Measurements from ENCODE around the gene TMEM167A.

The TMEM167A gene, protein sequence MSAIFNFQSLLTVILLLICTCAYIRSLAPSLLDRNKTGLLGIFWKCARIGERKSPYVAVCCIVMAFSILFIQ

DNA sequence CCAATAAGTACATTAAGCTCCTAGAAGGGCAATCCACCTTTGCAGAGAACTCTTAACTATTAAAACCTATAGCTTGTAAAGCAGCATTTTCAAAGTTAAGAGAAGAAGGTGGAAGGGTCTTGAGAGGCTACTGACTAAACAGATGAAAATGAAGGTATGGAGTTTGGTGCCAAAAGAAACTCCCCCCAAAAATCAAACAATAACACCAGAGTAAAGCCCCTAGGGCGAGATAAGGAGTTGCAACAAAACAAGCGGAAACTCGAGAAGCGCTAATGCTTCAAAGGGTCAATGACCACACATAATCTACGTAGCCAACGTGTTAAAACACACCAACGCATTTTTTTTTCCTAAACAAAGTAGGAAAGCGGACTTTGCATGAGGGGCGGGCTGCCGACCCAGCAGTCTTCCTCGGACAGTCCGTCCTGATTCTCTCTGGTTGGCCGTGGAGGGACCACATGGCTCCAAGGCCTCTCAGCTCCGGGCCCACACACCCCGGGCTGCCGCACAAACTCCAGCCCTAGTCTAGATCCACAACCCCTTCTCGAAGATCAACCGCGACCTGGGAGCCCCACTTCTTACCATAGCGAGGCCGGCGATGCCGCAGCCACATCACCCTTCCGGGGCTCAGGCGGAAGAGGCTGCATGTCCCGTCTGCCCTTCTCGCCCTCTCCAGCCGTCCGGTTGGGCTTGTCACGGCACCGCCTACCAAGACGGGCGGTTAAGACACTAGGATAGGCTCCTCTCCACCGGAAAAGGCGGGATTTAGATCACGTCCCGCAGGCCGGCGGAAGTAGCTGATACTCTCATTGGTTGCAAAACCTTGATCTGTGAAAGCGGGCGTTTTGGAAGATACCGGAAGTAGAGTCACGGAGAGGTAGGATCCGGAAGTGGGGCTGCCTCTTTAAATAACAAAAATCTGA is at the start of gene TMEM167A, which contains the start of gene XRCC4:
TSS of gene TMEM167A (minus strand) at position 653 of the 920 bp plus-strand sequence. CDS start at position 582, 71 bp downstream.
TSS of gene XRCC4 (plus strand) at position 806 of the 920 bp plus-strand sequence. CDS start 27,373 bp downstream, outside the sequence.
- peak; percentile 78 to 94 (median 92) for DNase-seq

DNA sequence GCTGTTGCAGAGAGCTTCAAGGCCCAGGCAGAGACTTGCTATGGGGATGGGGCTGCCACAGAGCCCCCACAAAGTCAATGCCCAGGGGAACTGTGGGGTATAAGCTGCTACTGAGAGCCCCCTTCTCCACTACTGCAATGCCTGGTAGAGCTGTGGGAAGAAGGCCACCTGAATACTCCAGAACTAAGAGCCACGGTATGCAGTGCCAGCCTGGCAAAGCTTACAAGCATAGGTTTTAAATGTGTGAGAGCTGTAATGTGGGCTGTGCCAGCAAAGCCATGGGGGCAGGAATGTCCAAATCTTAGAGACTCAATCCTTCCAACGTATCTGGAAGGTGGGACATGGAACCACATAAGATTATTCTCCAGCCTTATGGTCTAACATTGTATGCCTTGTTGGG is 49.3 kb upstream of the TMEM167A start:
- no peak for DNase-seq

DNA sequence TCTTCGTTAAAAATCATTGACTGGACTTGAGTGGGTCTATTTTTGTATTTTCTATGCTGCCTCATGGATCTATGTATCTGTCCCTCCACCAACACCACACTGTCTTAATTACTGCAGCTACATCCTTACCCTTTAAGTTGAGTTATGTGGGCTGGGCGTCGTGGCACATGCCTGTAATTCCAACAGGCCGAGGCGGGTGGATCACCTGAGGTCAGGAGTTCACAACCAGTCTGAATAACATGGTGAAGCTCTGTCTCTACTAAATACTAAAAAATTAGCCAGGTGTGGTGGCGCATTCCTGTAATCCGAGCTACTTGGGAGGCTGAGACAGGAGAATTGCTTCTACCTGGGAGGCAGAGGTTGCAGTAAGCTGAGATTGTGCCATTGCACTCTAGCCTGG is 48.4 kb upstream of the TMEM167A start:
- DNase-seq, result no peak

DNA sequence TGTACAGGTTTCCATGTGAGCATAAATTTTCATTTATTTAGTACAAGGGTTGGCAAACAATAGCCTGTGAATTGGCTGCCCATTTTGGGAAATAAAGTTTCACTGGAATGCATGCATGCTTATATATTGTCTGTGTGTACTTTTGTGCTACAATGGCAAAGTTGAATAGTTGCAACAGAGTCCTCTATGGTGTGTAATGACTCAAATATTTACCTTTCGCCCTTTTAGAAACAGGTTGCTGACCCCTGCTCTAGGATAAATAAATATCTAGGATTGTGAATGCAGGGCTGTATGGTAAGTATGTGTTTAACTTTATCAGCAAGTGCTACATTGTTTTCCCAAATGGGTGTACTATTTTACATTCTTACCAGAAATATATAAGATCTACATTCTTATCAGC is 47.4 kb upstream of the TMEM167A start:
- no peak for DNase-seq

DNA sequence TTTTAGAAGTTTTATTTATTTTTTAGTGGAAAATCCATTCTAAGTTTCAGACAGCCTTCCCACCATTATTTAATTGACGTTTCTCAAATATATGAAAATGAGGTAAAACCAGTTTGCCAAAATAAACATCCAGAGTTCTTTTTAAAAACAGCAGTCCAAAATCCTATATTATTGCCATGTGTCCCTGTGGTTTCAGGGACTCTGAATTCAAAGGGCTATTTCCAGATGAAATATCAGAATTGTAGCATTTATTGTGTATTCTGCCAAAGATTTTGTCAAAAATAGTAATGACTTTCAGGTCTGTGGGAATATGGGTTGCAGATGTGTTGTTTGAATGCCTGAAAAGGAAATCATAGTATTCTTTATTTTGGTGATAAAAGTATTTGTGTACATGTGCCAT is 41.8 kb upstream of the TMEM167A start:
- no peak for DNase-seq

DNA sequence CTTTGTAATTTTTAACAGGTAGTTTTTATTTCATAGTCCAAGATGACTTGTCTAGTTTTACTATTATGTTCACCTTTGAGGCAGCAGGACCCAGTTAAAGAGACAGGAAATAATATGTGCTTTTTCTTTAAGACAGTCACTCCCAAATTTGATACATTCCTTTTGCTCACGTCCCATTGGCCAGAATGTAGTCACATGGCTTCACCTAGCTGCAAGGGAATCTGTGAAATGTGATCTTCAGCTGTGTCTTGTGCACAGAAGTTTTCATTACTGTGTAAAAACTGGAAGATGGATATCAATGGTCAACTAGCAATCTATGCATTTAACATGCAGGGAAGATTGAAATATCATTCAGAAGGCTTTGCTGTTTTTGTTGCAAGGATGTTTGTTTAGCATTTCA is 41.3 kb upstream of the TMEM167A start:
- no peak for DNase-seq

DNA sequence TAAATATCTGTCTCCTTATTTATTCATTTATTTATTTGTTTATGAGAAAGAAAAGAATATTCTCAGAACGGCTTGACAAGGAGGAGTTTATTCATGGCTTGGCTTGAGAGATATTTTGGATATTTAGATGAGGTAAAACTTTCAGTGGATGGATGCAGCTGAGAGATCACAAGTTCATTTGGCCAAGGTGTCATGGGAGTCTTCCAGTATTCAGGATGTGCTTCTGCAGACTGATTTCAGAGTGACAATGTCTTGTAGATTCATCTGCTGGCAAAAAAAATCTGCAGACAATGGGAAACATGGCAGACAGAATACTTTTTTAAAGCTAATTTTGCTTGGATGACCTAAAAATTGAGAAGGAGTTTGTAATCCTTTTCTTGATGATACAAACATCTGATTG is 38.6 kb upstream of the TMEM167A start:
- no peak for DNase-seq

DNA sequence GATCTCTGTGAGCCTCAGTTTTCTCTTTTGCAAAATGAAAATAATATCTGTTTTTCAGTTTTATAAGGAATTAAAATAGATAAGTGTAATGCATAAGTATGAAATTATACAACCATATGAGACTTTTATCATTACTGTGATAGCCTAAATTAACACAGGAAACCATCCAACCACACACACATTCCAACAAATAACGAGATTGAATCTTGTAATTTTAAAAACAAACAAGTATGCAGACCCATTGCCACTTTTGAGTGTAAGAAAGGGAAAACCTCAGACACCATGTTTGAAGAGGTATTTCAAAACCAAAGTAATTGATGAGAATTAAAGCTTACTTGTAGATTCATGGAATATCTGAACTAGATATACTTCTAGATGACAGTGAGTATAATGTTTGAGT is 32.2 kb upstream of the TMEM167A start:
- no peak for DNase-seq

DNA sequence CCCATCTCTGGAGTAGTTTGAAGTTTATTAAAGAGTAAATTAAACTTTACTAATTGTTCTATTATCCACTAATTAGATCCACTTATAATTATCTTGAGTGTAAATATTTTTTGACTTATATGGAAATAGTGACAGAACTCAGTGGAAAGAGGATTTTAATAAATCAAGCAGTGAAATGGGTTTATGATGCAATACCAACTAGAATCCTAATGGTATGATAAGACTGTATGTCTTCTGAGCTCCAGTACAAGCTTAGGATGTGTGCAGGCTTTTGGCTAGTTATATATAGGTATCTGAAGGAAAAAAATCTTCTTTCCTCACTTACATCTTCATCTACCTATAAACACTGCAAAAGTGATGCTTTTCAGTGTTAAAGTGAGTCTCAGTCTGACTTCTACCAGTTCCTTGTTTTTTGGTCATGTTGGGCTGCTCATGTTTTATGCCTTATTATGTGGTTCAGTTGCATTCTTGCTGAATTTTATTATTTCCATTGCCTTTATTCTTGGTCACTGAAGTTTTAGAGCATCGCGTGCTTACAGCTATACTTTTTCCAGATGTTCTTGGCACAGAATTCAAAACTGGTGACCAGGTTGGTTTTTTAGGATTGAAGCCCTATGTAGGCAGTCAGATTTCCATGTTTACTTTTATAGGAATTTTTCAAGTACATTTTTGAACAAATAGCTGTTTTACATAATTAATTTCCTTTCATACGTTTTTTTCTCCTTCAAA is 30.7 kb upstream of the TMEM167A start:
- no peak for DNase-seq

DNA sequence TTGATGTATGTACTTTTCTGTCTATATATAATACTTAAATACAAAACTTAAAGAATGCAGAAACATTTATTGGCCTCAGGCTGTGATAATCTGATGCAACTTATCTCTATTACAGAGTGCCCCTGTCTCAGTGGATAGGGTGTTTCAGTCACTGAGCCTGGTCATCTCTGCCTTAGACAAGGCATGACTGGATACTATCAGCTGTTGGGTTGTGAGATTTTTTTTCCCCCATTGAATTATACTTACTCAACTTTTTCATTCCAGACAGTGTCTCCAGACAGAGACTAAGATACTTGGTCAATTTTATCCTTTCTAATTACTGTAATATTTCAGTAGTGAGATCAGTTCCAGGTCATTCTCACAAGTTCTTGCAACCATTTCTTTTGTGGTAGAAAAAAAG is 26.8 kb upstream of the TMEM167A start:
- no peak for DNase-seq

DNA sequence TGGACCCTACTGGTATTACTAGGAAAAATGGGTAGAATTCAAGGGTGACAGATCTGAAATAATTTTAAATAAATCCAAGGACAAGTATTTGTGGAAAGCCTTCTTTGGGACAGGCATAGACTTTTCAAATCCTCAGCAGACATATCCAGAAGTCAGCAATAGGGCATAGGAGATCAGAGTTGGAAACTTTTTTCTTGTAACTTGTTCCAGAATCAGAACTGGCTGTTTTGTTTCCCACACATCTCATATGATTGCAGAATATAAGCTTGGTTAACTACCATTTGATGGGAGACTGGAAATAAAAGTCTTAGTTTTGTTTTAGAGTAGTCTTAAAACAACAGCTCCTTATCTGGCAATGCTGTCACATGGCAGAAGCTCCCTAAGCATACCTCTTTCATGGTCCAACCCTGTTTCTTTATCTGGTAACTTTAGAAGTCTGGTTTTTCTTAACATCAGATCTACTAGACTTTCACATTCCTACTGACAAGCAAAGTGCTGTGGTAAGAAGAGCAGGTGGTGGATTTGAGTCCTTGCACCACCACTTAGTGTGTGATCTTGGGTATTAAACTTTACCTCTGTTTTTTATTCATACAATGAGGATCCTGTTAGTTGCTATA is 25.3 kb upstream of the TMEM167A start:
- no peak for DNase-seq

DNA sequence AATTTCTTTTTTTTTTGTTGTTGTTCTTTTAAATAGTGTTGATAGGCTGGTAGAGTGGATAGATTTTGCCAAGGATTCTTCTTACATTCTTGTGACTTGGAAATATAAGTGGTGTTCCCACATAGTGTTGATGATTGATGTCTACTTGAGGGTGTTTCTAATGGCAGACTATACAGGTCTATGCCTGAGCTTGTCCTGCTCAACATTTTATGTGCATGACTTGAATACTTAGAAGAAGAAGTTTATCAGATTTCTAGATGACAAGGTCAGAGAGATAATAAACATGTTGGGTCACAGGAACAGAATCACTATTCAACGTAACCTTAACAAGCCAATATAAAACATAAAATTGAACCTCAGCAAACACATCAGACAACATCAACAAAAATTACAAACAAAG is 24.3 kb upstream of the TMEM167A start:
- no peak for DNase-seq

DNA sequence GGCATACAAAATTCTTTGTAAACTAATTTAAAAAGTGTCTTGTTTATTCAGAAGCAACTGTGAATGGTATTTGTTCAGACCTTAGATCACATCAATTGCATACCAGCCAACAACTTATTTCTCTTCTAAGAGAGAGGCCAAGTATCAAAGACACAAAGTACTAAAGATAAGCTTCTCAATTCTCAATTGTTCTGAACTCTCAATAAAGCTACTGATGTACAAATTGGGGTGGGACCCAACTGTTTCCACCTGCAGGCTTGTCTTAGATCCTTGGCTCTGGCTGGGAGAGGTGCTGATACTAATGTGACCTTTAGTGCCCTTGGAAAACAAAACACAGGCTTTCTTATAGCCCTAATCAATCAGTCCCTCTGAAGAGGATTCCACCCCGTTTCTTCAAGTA is 22.3 kb upstream of the TMEM167A start:
- DNase-seq, result no peak

DNA sequence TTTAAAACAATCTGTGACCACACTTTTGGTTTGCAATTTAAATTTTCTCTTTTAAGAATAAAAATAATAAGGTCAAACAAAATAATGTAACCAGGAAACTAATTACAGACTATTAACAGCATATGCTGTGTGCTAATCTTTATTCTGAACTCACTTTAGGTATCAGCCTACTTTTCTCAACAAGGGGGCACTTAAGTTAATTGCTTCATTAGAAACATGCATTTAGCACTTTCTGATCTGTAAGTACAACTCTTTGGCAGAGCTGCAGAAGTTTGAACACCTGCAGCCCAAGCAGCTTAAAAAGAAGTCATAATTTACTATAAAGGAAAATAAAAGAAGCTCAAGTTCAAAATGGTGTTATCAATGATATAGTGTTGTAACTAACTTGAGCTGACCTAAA is 21.8 kb upstream of the TMEM167A start:
- no peak for DNase-seq

DNA sequence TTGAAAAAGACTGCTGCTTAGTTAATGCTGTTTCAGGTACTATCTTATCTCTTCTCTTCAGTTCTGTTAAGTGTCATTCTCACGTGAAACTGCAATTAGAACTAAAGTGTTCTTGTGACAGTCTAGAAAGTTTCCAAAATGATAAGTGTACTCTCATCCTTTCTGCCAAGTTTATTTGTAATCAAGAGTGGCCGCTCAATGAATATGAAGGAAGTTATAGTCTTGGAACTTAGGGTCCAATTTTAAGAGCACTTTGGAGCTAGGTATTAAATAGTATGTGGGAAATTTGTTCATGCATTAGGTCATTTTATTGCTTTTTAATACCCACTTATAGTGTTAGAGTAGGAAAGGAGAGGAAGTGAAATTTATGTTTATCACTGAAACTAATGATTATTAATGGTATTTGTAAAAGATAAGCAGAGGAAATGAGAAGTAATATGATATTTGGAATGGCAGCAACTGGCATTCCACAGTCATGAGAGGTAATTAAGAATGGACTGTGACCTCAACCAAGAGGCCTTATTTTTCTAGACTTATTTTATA is 20.6 kb upstream of the TMEM167A start:
- no peak for DNase-seq

DNA sequence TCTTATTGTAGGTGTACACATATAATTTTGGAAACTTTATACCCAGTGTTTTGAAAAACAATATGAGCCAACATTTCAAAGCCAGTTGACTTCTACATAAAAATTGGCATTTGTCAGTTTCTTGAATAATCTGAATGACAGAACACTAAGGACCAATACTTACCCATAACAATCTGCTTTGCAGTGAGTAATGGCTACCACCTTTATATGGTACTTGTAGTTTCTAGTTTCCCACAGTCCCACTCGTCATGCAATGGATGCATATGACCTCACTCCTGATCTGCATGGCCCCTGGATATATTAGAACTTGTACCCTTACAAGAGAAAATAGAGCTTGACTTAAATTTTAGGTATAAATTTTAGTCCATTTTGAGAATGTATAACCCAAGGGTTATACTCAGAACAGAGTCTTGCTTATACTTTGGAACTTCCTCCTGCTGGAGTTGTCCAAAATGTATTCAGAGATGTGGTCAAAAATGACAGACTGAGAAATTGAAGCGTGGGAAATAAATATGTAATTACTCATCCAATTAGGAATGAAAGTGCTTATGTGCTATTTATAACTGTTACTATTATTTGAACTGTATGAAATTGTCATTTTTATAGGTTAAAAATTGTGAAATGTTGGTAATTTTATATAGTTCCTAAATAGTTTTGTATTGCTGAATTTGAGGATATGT is 19.6 kb upstream of the TMEM167A start:
- DNase-seq, result no peak

DNA sequence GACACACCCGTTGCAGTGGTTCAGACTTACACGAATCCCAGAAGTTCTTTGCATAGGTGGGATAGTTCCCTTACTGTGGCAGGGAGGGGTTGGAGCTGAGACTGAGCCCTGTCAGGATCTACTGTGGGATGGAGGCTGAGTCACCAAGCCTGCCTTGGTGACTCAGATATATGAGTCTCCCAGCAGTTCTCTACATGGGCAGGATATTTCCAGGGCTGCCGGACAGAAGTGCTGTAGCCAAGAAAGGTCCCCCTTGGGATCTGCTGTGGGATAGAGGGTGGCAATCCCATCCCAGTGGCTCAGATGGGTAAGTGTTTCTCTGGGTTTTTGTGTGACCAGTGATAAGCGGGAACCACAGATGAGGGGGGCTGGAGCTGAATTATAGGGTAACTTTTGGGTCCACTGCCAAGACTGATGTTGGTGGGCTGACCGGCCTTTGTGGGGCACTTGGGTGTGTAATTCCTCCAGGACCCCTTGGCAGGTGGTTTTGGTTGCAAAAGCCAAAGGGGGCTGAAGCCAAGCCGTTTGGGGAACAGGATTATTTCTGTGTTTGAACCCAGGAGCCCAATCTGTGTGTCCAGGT is 18.9 kb upstream of the TMEM167A start:
- no peak for DNase-seq

DNA sequence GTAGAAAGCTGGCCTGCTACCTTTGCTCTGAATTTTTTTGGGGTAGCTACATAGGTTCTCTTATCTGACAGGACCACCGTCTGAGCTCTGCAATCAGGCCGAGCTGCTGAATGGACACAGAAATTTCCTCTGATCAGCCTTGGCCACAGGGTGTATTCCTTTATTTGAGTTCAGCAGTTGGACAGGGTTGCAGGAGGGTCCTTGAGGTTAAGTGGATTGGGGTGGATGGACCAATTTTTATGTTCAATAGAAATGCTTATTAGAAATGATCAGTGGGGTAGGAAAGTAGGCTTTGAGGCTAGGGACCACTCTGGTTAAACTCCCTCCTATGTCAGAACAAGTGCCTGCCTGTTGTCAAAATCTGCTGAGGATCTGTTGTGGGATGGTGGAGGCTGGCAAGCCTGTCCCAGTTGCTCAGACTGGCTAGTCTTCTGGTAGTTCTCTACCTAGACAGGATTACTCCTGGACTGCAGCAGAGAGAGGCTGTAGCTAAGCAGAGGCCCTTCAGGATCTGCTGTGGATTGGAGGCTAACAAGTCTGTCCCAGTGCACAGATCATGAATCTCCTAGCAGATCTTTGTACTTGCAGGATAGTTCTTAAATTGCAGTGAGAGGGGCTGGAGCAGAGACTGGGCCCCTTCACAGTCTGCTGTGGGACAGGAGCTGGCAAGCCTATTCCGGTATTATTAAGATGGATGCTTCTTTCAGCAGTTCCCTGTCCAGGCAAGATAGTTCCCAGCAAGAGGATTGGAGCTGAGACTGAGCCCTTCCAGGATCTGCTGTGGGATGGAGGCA is 18.2 kb upstream of the TMEM167A start:
- no peak for DNase-seq

DNA sequence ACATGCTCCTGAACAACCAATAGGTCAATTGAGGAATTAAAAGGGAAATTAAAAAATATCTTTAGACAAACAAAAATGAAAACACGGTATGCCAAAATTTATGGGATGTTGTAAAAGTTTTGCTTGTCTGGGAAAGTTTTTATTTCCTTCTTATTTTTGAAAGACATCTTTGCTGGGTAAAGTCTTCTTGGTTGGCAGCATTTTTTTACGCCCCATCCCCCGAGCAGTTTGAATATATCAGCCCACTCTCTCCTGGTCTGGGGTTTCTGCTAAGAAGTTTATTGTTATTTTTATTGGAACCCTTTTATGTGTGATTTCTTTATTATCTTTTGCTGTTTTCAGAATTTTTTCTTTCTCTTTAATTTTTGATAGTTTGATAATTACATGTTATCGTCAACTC is 16.5 kb upstream of the TMEM167A start:
- DNase-seq, result no peak

DNA sequence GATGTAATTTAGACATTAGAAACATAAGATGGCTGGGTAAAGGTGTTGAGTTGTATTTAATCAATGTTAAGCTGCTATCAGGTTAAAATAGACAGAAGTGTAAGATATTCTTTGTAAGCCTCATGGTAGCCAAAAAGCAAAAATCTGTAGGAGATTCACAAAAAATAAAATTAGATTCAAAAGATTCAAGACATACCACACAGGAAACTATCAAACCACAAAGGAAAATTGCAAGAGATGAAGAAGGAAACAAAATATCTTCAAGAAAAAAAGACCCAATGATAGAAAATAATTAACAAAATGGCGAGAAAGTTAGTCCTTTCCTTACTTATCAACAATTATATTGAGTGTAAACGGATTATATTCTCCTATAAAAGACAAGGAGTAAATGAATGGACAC is 15.4 kb upstream of the TMEM167A start:
- peak in 3 of 6 experiments; percentile 13 to 20 (median 19) for DNase-seq

DNA sequence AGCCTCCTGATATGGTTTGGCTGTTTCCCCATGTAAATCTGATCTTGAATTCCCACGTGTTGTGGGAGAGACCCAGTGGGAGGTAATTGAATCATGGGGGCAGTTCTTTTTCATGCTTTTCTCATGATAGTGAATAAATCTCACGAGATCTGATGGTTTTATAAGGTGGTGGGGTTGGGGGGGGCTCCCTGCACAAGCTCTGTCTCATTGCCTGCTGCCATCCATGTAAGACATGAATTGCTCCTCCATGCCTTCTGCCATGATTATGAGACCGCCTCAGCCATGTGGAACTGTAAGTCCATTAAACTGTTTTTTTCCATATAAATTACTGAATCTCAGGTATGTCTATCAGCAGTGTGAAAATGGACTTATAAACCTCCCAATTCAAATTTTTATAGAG is 13.0 kb upstream of the TMEM167A start:
- no peak for DNase-seq
